Measurements from ENCODE around the gene HMGCS2. TPM values are rescaled to one million over a fixed set of nuclear protein-coding genes. Genes with fewer than 3 reads are reported as not detected.

Gene HMGCS2
- total RNA-seq, 6 donors from 2014 or later = 0.31 to 5.9 (median 1.2) TPM; not detected in 1

- H3K9me3 ChIP-seq = no peaks in the 10 kb centered on the region
- no peak overlapping the region for H3K4me3 ChIP-seq
- ATAC-seq (ENCODE audit: low FRiP score in 2 of 2) = no peak
- TF ChIP-seq CTCF (IDR thresholded peaks at IDR 0.05) (no peak), POLR2AphosphoS5 (IDR thresholded peaks at IDR 0.05) (no peak), EP300 (IDR thresholded peaks at IDR 0.05) (no peak), POLR2A (IDR thresholded peaks at IDR 0.05) (no peak)
- H3K36me3 ChIP-seq = no peaks in the 10 kb centered on the region
- H3K27ac ChIP-seq = no peak overlapping the region
- H3K27me3 ChIP-seq = no peaks in the 10 kb centered on the region
- no peak for DNase-seq
- 81 to 83% methylated on average over 1 of the region's 1 CpG for WGBS, 2 donors
- no peaks in the 10 kb centered on the region for H3K4me1 ChIP-seq
Measured at GRCh38 chr1:119745034-119745433, 23.7 kb downstream of the HMGCS2 start.

- Histone ChIP-seq H3K9me3 (no peaks in the 10 kb centered on the region), H3K36me3 (no peaks in the 10 kb centered on the region), H3K27me3 (no peaks in the 10 kb centered on the region), H3K4me3 (no peak overlapping the region), H3K27ac (no peak overlapping the region), H3K4me1 (no peaks in the 10 kb centered on the region)
- no peak for DNase-seq
- WGBS, 2 donors = 88 to 90% methylated on average over 1 of the region's 1 CpG
- ATAC-seq (ENCODE audit: low FRiP score in 2 of 2) = no peak
- TF ChIP-seq CTCF (IDR thresholded peaks at IDR 0.05) (no peak), POLR2AphosphoS5 (IDR thresholded peaks at IDR 0.05) (no peak), EP300 (IDR thresholded peaks at IDR 0.05) (no peak), POLR2A (IDR thresholded peaks at IDR 0.05) (no peak)
Measured at GRCh38 chr1:119744598-119744942, 24.1 kb downstream of the HMGCS2 start.

- ATAC-seq (ENCODE audit: low FRiP score in 2 of 2) (peak; percentile 65 to 83), DNase-seq (peak in 1 of 2 donors; percentile 55)
- Histone ChIP-seq H3K4me1 (no peaks in the 10 kb centered on the region), H3K36me3 (no peaks in the 10 kb centered on the region), H3K4me3 (no peak overlapping the region), H3K27ac (no peak overlapping the region), H3K9me3 (no peaks in the 10 kb centered on the region), H3K27me3 (no peaks in the 10 kb centered on the region)
- 41 to 42% methylated on average over 17 of the region's 17 CpGs for WGBS, 2 donors
- no peak for TF ChIP-seq EP300 (IDR thresholded peaks at IDR 0.05)
- peak; percentile 63 to 71 (median 64) for TF ChIP-seq CTCF (IDR thresholded peaks at IDR 0.05)
Measured at GRCh38 chr1:119743776-119744597, 24.7 kb downstream of the HMGCS2 start.

GRCh38 chr1:119743308-119743707 is 25.4 kb downstream of the HMGCS2 start:
- no peaks in the 10 kb centered on the region for H3K4me1 ChIP-seq
- no peak for ATAC-seq (ENCODE audit: low FRiP score in 2 of 2)
- no peak overlapping the region for H3K4me3 ChIP-seq
- H3K27ac ChIP-seq = no peak overlapping the region
- no peaks in the 10 kb centered on the region for H3K27me3 ChIP-seq
- no peak for TF ChIP-seq POLR2AphosphoS5 (IDR thresholded peaks at IDR 0.05)
- TF ChIP-seq EP300 (IDR thresholded peaks at IDR 0.05) = no peak
- TF ChIP-seq CTCF (IDR thresholded peaks at IDR 0.05) = no peak
- no peak for TF ChIP-seq POLR2A (IDR thresholded peaks at IDR 0.05)
- no peak for DNase-seq
- H3K36me3 ChIP-seq = no peaks in the 10 kb centered on the region
- H3K9me3 ChIP-seq = no peaks in the 10 kb centered on the region
- 55 to 72% methylated on average over 3 of the region's 3 CpGs for WGBS, 2 donors

GRCh38 chr1:119742677-119743076 is 26.0 kb downstream of the HMGCS2 start:
- H3K4me1 ChIP-seq = no peaks in the 10 kb centered on the region
- H3K36me3 ChIP-seq = no peaks in the 10 kb centered on the region
- ATAC-seq (ENCODE audit: low FRiP score in 2 of 2) = no peak
- TF ChIP-seq POLR2A (IDR thresholded peaks at IDR 0.05) (no peak), POLR2AphosphoS5 (IDR thresholded peaks at IDR 0.05) (no peak), CTCF (IDR thresholded peaks at IDR 0.05) (no peak), EP300 (IDR thresholded peaks at IDR 0.05) (no peak)
- H3K27ac ChIP-seq = no peak overlapping the region
- DNase-seq = peak in 1 of 2 donors; percentile 61
- no peak overlapping the region for H3K4me3 ChIP-seq
- H3K27me3 ChIP-seq = no peaks in the 10 kb centered on the region
- no peaks in the 10 kb centered on the region for H3K9me3 ChIP-seq
- 80% methylated on average over 1 to 7 of the region's 7 CpGs for WGBS, 2 donors

All from upper lobe of left lung (tissue), 6 donors.